HCEC 1CT (cell line): ENCODE data around the gene ADAMTS4.
"Not testable (repeated sequence)": the region's sequence is repeated elsewhere in the genome, so short reads cannot be mapped to it uniquely, and the experiment has no call there.

ENCODE experiments used
- DNase-seq: peaks from one replicate; pipeline ENCODE4 v3.0.0-alpha.2; 2017

Gene ADAMTS4

GRCh38 chr1:161198897-161199431, at the start of gene ADAMTS4:
Gene ADAMTS4 (minus strand): TSS chr1:161199054. CDS start chr1:161198627, 427 bp downstream.
- peak; percentile 80 for DNase-seq

- no peak for DNase-seq
Measured at GRCh38 chr1:161244888-161245287, 46.0 kb upstream of the ADAMTS4 start.

- DNase-seq = no peak
Measured at GRCh38 chr1:161242313-161242712, 43.5 kb upstream of the ADAMTS4 start.

GRCh38 chr1:161241682-161242081, 42.8 kb upstream of the ADAMTS4 start:
- no peak for DNase-seq

- DNase-seq = no peak
Measured at GRCh38 chr1:161238039-161238473, 39.2 kb upstream of the ADAMTS4 start, which contains the start of gene NR1I3. Gene NR1I3 (minus strand): TSS chr1:161238203. CDS start chr1:161236565, 1,638 bp downstream.

- no peak for DNase-seq
Measured at GRCh38 chr1:161235957-161236775, 37.3 kb upstream of the ADAMTS4 start.

- DNase-seq = no peak
Measured at GRCh38 chr1:161233102-161233501, 34.2 kb upstream of the ADAMTS4 start.

GRCh38 chr1:161230762-161231161, 31.9 kb upstream of the ADAMTS4 start:
- DNase-seq = no peak

- DNase-seq = no peak
Measured at GRCh38 chr1:161229896-161230295, 31.0 kb upstream of the ADAMTS4 start.

- no peak for DNase-seq
Measured at GRCh38 chr1:161228032-161228431, 29.2 kb upstream of the ADAMTS4 start.

GRCh38 chr1:161227196-161227871, 28.5 kb upstream of the ADAMTS4 start:
- peak; percentile 72 for DNase-seq

GRCh38 chr1:161226759-161227158, 27.9 kb upstream of the ADAMTS4 start:
- DNase-seq = no peak

GRCh38 chr1:161226320-161226711, 27.5 kb upstream of the ADAMTS4 start:
- no peak for DNase-seq

- DNase-seq = peak; percentile 100
Measured at GRCh38 chr1:161225534-161226319, 26.9 kb upstream of the ADAMTS4 start, which contains the start of gene TOMM40L. Gene TOMM40L (plus strand): TSS chr1:161226060. CDS start chr1:161226490, 430 bp downstream.

GRCh38 chr1:161225178-161225533, 26.3 kb upstream of the ADAMTS4 start:
- DNase-seq = no peak

- not testable (repeated sequence) for DNase-seq
Measured at GRCh38 chr1:161224695-161225087, 25.8 kb upstream of the ADAMTS4 start.

GRCh38 chr1:161223805-161224694, 25.2 kb upstream of the ADAMTS4 start:
- no peak for DNase-seq

- no peak for DNase-seq
Measured at GRCh38 chr1:161222175-161223019, 23.5 kb upstream of the ADAMTS4 start.

GRCh38 chr1:161220002-161220401, 21.1 kb upstream of the ADAMTS4 start:
- DNase-seq = no peak

GRCh38 chr1:161219078-161219892, 20.4 kb upstream of the ADAMTS4 start:
- no peak for DNase-seq
